Peyer's patch (tissue), 4 donors: ENCODE results near the gene RERE. TPM values are rescaled to one million over a fixed set of nuclear protein-coding genes. Genes with fewer than 3 reads are reported as not detected.

Experiments
- DNase-seq, 3 donors: peaks; one replicate each; pipeline ENCODE4 v3.0.0-alpha.2; 2017 to 2019
- H3K27ac ChIP-seq, 4 donors: fragments of 200-600 bp; sonication (generic); one replicate each; pipeline ENCODE4 v1.5.1; 2016 to 2019
- H3K27me3 ChIP-seq, 2 donors: fragments of 200-600 bp; sonication (generic); one replicate each; pipeline ENCODE4 v1.5.1; 2019
- H3K36me3 ChIP-seq, 3 donors: fragments of 200-600 bp; sonication (generic); one replicate each; pipeline ENCODE4 v1.5.1; 2016 to 2019
- H3K4me1 ChIP-seq, 4 donors: fragments of 200-600 bp; sonication (generic); one replicate each; pipeline ENCODE4 v1.5.1; 2016 to 2019
- H3K4me3 ChIP-seq, 4 donors: fragments of 200-600 bp; sonication (generic); 1 replicate in 3 of 4; 2 replicates in 1 of 4; pipeline ENCODE4 v1.5.1; 2016 to 2019; ENCODE audit warnings: mild to moderate bottlenecking in 1 of 4
- H3K9me3 ChIP-seq, 4 donors: fragments of 200-600 bp; sonication (generic); one replicate each; pipeline ENCODE4 v1.5.1; 2016 to 2019; ENCODE audit warnings: mild to moderate bottlenecking in 1 of 4
- CTCF ChIP-seq, 6 experiments: fragments of 450-650 bp in 4 of 6; fragments of 200-600 bp in 2 of 6; sonication (generic) in 1 of 6; IDR thresholded peaks; one replicate each; pipeline ENCODE4 v1.5.1; 2017 to 2019; ENCODE audit warnings: antibody characterized with exemption in 6 of 6, mild to moderate bottlenecking in 3 of 6, moderate library complexity in 1 of 6
- POLR2A ChIP-seq, 2 donors: fragments of 450-650 bp; IDR thresholded peaks; one replicate each; pipeline ENCODE4 v1.5.1; 2017; ENCODE audit warnings: antibody characterized with exemption in 2 of 2, mild to moderate bottlenecking in 2 of 2, moderate library complexity in 2 of 2
- total RNA-seq, 4 donors: library from RNA; depleted of rRNA; stranded (reverse); fragments of >200 nt; gene quantifications; one replicate each; pipeline ENCODE4 v1.1.0, GENCODE V29; 2016

RERE gene
- total RNA-seq, 4 donors from 2014 or later, result 98.5 to 528 (median 110) TPM

GRCh38 chr1:8370046-8370881 is 447.2 kb downstream of the RERE start:
- Histone ChIP-seq H3K4me1 (peaks cover 0 to 72% (median 0%) of the 10 kb centered on the region in 4 donors), H3K4me3 (no peak overlapping the region), H3K27me3 (no peaks in the 10 kb centered on the region), H3K9me3 (no peaks in the 10 kb centered on the region), H3K27ac (peak overlapping the region in 3 of 4 donors; percentile 19 to 75 (median 25)), H3K36me3 (peaks cover 0 to 12% (median 0%) of the 10 kb centered on the region in 3 donors)
- TF ChIP-seq CTCF (IDR thresholded peaks at IDR 0.05) (no peak), POLR2A (IDR thresholded peaks at IDR 0.05) (no peak)
- DNase-seq, result no peak

- Histone ChIP-seq H3K36me3 (peaks cover 0 to 23% (median 0%) of the 10 kb centered on the region in 3 donors), H3K27me3 (no peaks in the 10 kb centered on the region), H3K4me1 (peaks cover 0 to 75% (median 3%) of the 10 kb centered on the region in 4 donors), H3K9me3 (no peaks in the 10 kb centered on the region), H3K27ac (peak overlapping the region in 1 of 4 donors; percentile 75), H3K4me3 (no peak overlapping the region)
- TF ChIP-seq POLR2A (IDR thresholded peaks at IDR 0.05), result no peak
- TF ChIP-seq CTCF (IDR thresholded peaks at IDR 0.05), result no peak
- DNase-seq, result no peak
Observed at GRCh38 chr1:8368956-8369639, 448.3 kb downstream of the RERE start.

GRCh38 chr1:8367571-8368194 is 449.8 kb downstream of the RERE start:
- Histone ChIP-seq H3K4me1 (peaks cover 0 to 73% (median 5%) of the 10 kb centered on the region in 4 donors), H3K27ac (peak overlapping the region in 2 of 4 donors; percentile 2 to 52), H3K9me3 (no peaks in the 10 kb centered on the region), H3K27me3 (no peaks in the 10 kb centered on the region), H3K36me3 (peaks cover 0 to 36% (median 0%) of the 10 kb centered on the region in 3 donors), H3K4me3 (no peak overlapping the region)
- peak in 1 of 3 donors; percentile 45 for DNase-seq
- TF ChIP-seq POLR2A (IDR thresholded peaks at IDR 0.05) (no peak), CTCF (IDR thresholded peaks at IDR 0.05) (no peak)

- Histone ChIP-seq H3K4me1 (peaks cover 0 to 54% (median 5%) of the 10 kb centered on the region in 4 donors), H3K27me3 (no peaks in the 10 kb centered on the region), H3K4me3 (no peak overlapping the region), H3K36me3 (peaks cover 0 to 55% (median 0%) of the 10 kb centered on the region in 3 donors), H3K9me3 (no peaks in the 10 kb centered on the region), H3K27ac (no peak overlapping the region)
- peak in 1 of 3 donors; percentile 44 for DNase-seq
- TF ChIP-seq CTCF (IDR thresholded peaks at IDR 0.05) (no peak), POLR2A (IDR thresholded peaks at IDR 0.05) (no peak)
Observed at GRCh38 chr1:8365661-8366362, 451.6 kb downstream of the RERE start.
